GM21619 (cell line): ENCODE data around the gene NKPD1.

Experiments used
- ATAC-seq: cut with Tn5 transposase; IDR thresholded peaks from one replicate; pipeline ENCODE4 v1.9.1; 2021; ENCODE audit not compliant: unreplicated experiment

Gene NKPD1

DNA sequence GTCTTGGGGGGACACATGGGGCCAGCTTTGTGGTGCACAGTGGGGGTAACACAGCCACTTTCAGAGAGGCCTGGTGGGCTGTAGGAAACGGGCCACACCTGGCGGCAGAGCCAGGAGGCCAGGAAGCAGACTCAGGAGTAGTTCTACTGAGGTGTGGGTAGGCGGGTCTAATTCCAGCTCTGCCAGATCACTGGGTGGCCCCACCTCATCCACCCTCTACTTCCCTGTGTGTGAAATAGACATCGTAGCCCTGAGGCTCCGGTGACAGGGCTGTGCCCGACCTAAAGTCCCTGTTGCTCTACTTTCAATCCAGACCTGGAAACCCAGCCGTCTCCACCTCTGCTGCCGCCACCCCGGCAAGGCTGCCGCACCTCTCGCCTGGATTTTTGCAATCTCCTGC, 4.0 kb downstream of the NKPD1 start:
- ATAC-seq = no peak

GRCh38 chr19:45156011-45156630, 4.7 kb downstream of the NKPD1 start:
- no peak for ATAC-seq

DNA sequence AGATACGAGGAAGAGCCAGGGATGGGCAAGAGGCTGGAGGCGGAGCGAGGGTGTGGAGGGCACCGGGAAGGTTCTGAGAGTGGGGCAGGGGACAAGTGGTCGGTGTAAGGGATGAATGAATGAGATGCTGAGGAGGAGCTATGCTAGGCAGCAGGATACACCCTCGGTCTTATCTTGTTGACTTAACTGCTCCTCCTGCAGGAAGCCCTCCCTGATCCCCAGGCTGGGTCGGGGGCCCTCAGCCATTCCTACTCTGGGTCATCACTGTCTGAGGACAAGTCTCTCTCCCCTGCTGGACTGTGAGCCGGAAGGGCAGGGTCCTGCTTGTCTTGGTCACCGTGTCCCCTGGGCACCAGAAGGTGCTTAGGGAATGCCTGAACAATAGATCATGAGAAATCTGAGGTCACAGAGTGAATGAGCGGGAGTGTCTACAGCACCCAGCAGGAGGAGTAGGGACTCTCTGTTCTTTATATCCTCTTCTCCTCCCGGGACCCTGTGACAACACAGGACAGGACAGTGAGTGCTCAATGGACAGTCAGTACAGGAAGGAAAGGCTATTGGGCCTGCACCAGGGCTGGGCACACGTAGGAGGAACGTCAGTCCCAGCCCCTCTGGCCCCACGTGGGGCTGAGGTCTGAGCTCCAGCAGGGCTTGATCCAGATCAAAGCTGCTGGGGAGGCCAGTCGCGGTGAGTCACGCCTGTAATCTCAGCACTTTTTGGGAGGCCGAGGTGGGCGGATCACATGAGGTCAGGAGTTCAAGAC, 6.5 kb downstream of the NKPD1 start:
- no peak for ATAC-seq

- no peak for ATAC-seq
These were observed 7.3 kb downstream of the NKPD1 start for GRCh38 chr19:45153339-45154063.

DNA sequence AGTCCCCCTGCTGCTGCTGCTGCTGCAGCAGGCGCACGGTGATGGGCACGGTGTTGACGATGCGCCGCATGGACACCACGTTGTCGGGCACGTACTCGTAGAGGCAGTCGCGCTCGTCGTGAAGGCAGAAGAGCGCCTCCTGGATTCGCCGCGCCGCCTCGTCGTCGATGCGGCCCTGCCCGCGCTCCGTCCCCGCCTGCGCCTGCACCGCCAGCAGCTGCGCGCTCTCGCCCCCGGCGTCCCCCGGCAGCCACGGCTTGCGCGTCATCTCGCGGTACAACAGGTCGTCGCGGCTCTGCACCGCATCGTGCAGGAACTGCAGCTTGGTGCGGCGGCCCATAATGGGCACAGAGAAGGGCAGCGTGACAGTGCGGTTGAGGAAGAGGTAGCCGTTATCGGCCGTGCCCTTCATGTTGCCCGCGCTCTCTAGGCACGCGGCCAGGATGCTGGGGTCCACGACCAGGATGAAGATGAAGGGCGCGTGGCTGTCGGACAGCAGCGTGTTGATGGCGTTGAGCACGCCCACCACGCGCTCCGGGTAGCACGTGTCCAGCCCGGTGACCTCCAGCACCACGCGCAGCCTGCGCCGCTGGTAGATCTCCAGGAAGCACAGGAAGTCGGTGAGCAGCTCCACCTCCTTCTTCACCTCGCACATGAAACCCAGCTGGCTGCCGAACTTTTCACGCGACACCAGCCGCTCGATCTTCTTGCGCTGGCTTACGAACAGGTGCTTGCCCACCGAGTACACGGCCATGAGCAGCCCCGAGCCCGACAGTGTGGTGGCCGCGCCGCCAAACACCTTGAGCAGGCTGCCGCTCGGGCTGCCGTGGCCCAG, 8.1 kb downstream of the NKPD1 start:
- ATAC-seq = no peak

- ATAC-seq = no peak
These were observed 8.8 kb downstream of the NKPD1 start for GRCh38 chr19:45151821-45152503.

- no peak for ATAC-seq
These were observed 9.5 kb downstream of the NKPD1 start for GRCh38 chr19:45151320-45151719.

GRCh38 chr19:45150751-45151281, 10.0 kb downstream of the NKPD1 start:
- no peak for ATAC-seq

DNA sequence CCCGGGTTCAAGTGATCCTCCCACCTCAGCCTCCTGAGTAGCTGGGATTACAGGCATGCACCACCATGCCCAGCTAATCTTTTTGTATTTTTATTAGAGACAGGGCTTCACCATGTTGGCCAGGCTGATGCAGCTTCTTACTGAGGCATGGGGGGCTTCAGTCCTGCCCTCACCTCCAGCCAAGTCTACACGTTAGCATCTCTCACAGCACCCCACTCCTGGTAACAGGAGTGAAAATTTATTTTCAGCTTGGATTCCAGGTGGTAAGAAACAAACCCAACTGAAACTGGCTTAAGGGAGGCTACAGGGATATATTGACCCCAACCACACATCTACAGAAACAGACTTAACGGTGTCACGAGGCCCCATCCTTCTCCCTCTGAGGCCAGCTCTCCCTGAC, 10.6 kb downstream of the NKPD1 start:
- no peak for ATAC-seq

DNA sequence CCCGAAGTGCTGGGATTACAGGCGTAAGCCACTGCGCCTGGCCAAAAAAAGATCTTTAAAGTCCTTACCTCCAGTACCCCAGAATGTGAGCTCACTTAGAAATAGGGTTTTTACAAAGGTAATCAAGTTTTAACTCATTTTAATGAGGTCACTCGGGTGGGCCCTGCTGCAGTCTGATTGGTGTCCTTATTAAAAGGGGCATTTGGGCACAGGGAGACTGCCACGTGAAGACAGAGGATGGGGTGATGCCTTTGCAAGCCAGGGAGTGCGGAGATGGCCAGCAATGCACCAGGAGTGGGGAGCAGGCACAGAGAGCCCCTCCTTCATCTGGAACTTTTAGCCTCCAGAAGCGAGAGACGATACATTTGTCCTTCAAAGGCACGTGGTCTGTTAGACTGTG, 11.7 kb downstream of the NKPD1 start:
- no peak for ATAC-seq

DNA sequence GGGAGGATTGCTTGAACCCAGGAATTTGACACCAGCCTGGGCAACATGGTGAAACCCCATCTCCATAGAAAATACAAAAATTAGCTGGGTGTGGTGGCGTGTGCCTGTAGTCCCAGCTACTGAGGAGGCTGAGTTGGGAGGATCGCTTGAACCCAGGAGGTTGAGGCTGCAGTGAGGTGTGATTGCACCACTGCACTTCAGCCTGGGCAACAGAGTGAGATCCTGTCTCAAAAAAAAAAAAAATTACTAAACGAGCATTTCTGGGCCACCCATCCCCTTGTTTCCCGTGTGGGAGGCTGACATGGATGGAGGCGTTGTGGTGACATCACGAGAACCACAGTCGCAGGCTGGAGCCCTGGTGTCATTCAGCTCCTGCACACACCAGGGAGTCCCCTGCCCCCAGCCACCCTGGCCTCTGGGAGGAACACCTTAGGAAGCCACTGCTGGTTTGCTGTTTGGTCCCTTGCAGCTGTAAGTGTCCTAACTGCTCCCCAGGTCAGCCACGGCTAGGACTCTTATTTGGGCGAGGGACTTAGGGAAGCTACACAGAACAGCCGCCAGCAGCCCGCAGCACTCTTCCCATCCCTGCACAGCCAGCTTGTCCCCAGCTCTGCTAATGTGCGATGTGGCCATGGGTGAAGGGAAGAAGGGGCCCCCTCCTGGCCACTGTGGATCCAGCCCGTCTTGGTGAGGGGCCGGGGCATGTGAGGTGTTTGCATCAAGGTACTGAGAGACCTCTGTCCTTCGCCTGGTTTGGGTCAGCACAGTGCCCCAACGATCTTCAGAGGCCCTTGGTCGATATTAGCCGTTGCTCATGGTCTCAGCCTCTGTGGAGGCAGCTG, 12.7 kb downstream of the NKPD1 start:
- no peak for ATAC-seq

- ATAC-seq = no peak
These were observed 14.0 kb downstream of the NKPD1 start for GRCh38 chr19:45146741-45147205.

DNA sequence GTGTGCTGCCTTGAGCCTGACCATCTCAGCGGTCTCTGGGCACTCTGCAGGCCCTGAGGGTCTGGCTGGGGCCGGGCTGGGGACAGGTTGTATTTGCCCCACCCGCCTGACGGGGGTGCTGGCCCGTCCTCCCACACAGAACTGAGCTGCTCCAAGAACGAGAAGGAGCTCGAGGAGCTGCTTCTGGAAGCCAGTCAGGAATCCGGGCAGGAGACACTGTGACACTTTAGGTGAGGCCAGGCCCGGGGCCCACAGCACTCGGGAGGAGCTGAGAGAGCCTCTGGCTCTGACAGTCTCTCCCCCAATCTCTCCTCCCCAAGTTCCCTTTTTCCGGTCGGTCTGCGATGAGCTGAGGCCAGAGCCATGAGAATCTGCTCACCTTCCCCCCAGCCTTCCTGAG, 14.5 kb downstream of the NKPD1 start:
- no peak for ATAC-seq

- no peak for ATAC-seq
These were observed 15.3 kb downstream of the NKPD1 start for GRCh38 chr19:45145270-45146189.

- no peak for ATAC-seq
These were observed 16.1 kb downstream of the NKPD1 start for GRCh38 chr19:45144431-45145269.

GRCh38 chr19:45142726-45143110, 18.1 kb downstream of the NKPD1 start:
- no peak for ATAC-seq

DNA sequence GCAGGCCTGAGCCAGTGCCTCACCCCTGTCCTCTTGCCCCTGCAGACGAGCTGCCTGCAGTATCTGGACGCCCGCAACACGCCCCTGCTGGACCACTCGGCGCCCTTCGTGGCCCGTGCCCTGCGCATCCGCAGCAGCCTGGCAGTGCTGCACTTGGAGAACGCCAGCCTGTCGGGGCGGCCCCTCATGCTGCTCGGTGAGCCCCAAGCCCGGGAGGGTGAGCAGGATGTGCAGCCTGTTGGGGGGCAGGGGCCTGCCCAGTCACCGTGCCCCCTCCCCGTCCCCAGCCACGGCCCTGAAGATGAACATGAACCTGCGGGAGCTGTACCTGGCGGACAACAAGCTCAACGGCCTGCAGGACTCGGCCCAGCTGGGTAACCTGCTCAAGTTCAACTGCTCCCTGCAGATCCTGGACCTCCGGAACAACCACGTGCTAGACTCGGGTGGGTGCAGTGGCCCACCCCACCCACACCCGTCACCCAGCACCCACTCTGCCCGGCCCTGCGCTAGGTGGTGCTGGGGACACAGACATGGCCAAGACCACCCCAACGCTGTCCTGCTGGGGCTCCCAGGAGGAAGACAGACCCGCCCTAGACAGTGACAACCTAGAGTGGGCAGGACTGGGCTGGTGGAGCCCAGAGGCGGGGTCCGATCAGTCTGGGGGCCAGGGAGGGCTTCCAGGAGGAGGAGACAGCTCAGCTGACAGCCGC, 18.6 kb downstream of the NKPD1 start:
- no peak for ATAC-seq
